ENCODE results near the gene MYMX. TPM values are rescaled to one million over a fixed set of nuclear protein-coding genes. Genes with fewer than 3 reads are reported as not detected.
A peak's percentile ranks its signal among the peaks of the same experiment; 100 is the strongest.
"Not testable (repeated sequence)": the region's sequence is repeated elsewhere in the genome, so short reads cannot be mapped to it uniquely, and the experiment has no call there.

The MYMX gene
- total RNA-seq, 8 experiments from 2014 or later = 0.27 to 0.38 TPM; not detected in 6

GRCh38 chr6:44179072-44179536 is 37.6 kb upstream of the MYMX start:
- in situ Hi-C loops (cut with MboI; ENCODE audit: low pct_unique_long_range_greater_than_20kb in 2 of 9, low sequenced_read_pairs in 9 of 9, unreplicated experiment in 9 of 9) = loop anchor here in 1 of 9 experiments (10.0 kb wide), 1 partner anchor 56 kb away; no protein-coding TSS in a partner anchor
- ATAC-seq (replicated peaks in 6 of 8) = no peak
- WGBS, 10 experiments = 0 to 81% (median 64%) methylated on average over 1 to 3 of the region's 4 CpGs; no CpG with 5 or more reads in 1 of the 10 experiments
- no peak overlapping the region for H3K27ac ChIP-seq
- no peaks in the 10 kb centered on the region for H3K4me1 ChIP-seq (replicated peaks in 1 of 2)
- H3K4me3 ChIP-seq = no peak overlapping the region

- in situ Hi-C loops (cut with MboI; ENCODE audit: low pct_unique_long_range_greater_than_20kb in 2 of 9, low sequenced_read_pairs in 9 of 9, unreplicated experiment in 9 of 9) = loop anchor here in 1 of 9 experiments (10.0 kb wide), 1 partner anchor 55 kb away; no protein-coding TSS in a partner anchor
- 85 to 100% (median 100%) methylated on average over 1 to 5 of the region's 7 CpGs; no CpG with 5 or more reads in 7 of the 10 experiments for WGBS, 10 experiments
- no peak for ATAC-seq (replicated peaks in 6 of 8)
Observed at GRCh38 chr6:44179648-44180047, 37.1 kb upstream of the MYMX start.

DNA sequence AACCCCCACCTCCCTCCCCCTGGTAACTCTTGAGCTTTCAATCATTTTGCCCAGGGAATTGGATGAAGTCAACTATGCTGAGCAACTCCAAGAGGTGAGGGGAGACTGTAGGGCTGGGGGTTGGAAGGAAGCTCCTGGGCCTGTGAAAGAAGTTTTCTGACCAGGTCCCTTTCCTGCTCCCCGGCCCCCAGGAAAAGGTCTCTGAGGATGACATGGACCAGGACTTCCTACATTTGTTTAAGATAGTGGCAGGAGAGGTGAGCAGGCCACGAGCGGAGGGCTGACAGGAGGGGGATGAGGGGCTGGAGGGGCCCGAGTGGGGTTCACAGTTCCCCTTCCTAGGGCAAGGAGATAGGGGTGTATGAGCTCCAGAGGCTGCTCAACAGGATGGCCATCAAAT is 36.3 kb upstream of the MYMX start:
- H3K4me3 ChIP-seq = no peak overlapping the region
- 90% methylated on average over 2 of the region's 4 CpGs; no CpG with 5 or more reads in 9 of the 10 experiments for WGBS, 10 experiments
- in situ Hi-C loops (cut with MboI; ENCODE audit: low pct_unique_long_range_greater_than_20kb in 2 of 9, low sequenced_read_pairs in 9 of 9, unreplicated experiment in 9 of 9) = no loop called here
- peaks cover 0 to 2% of the 10 kb centered on the region in 2 donors for H3K4me1 ChIP-seq (replicated peaks in 1 of 2)
- no peak for ATAC-seq (replicated peaks in 6 of 8)
- no peak overlapping the region for H3K27ac ChIP-seq

More at GRCh38 chr6:44179648-44180047, 37.1 kb upstream of the MYMX start:
- no peak overlapping the region for H3K27ac ChIP-seq
- no peaks in the 10 kb centered on the region for H3K4me1 ChIP-seq (replicated peaks in 1 of 2)
- H3K4me3 ChIP-seq = no peak overlapping the region

DNA sequence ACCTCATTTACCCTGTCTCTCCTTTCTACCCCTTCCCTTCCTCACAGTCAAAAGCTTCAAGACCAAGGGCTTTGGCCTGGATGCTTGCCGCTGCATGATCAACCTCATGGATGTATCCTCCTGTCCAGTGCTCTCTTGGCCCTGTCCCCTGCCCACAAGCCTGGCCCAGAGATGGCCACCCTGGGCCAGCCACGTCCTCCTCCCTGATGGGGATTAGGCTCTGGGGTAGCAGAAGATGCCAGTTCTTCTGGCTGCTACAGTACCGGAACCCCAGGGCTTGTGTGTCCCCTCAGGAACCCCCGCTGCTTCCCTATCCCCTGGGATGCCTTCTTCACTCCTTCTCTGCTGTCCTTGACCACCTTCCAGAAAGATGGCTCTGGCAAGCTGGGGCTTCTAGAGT is 35.8 kb upstream of the MYMX start:
- WGBS, 10 experiments = 56 to 80% methylated on average over 2 to 3 of the region's 4 CpGs; no CpG with 5 or more reads in 8 of the 10 experiments
- no peak for ATAC-seq (replicated peaks in 6 of 8)

DNA sequence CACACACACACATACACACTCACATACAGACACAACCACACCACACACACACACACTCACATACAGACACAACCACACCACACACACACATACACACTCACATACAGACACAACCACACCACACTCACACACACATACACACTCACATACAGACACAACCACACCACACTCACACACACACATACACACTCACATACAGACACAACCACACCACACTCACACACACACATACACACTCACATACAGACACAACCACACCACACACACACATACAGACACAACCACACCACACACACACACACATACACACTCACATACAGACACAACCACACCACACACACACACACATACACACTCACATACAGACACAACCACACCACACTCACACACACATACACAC is 34.9 kb upstream of the MYMX start:
- not testable (repeated sequence) for H3K27ac ChIP-seq

More for the DNA sequence above, 35.8 kb upstream of the MYMX start:
- H3K27ac ChIP-seq = no peak overlapping the region
- peaks cover 4 to 7% of the 10 kb centered on the region in 2 donors for H3K4me1 ChIP-seq (replicated peaks in 1 of 2)
- no peak overlapping the region for H3K4me3 ChIP-seq
- in situ Hi-C loops (cut with MboI; ENCODE audit: low pct_unique_long_range_greater_than_20kb in 2 of 9, low sequenced_read_pairs in 9 of 9, unreplicated experiment in 9 of 9) = no loop called here

DNA sequence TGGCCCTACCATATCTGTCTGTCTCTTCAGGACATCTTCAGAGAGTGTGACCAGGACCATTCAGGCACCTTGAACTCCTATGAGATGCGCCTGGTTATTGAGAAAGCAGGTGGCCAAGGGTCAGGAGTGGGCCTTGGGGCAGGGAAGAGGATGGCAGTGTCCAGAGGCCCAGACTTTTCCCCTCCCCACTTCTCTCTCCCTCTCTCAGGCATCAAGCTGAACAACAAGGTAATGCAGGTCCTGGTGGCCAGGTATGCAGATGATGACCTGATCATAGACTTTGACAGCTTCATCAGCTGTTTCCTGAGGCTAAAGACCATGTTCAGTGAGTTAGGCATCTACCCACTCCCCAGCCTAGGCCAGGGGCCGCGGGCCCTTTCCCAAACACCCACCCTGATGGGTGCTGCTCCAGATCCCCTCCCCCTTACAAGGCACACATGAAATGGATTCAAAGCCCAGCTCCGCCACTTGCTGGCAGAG is 33.8 kb upstream of the MYMX start:
- Histone ChIP-seq H3K4me1 (replicated peaks in 1 of 2) (peaks cover 11 to 12% of the 10 kb centered on the region in 2 donors), H3K4me3 (no peak overlapping the region), H3K27ac (no peak overlapping the region)
- 100% methylated on average over 1 to 2 of the region's 4 CpGs; no CpG with 5 or more reads in 7 of the 10 experiments for WGBS, 10 experiments
- ATAC-seq (replicated peaks in 6 of 8) = no peak
- in situ Hi-C loops (cut with MboI; ENCODE audit: low pct_unique_long_range_greater_than_20kb in 2 of 9, low sequenced_read_pairs in 9 of 9, unreplicated experiment in 9 of 9) = no loop called here

More for the DNA sequence above, 34.9 kb upstream of the MYMX start:
- H3K4me1 ChIP-seq (replicated peaks in 1 of 2) = peaks cover 11 to 12% of the 10 kb centered on the region in 2 donors
- ATAC-seq (replicated peaks in 6 of 8); H3K4me3 ChIP-seq; in situ Hi-C loops (cut with MboI; ENCODE audit: low pct_unique_long_range_greater_than_20kb in 2 of 9, low sequenced_read_pairs in 9 of 9, unreplicated experiment in 9 of 9): not testable (repeated sequence)

DNA sequence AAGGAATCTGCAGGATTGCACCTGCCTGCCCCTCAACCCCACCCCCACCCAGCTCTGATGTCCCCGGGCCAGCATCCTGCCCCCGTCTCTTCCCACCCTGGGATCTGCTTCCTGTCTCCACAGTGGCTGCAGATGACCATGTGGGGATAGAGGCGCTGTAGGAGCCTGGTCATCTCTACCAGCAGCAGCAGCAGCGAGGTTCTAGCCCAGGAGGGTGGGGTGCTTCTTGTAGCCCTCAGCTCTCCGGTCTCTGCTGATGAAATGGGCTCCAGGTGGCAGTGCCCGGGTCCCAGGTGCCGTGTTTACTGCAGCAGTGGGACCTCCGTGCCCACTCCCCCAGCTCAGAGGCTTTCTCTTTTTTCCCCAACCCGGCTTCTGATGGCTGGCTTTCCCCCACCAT is 32.9 kb upstream of the MYMX start:
- 72 to 100% methylated on average over 2 of the region's 9 CpGs; no CpG with 5 or more reads in 8 of the 10 experiments for WGBS, 10 experiments
- Histone ChIP-seq H3K4me1 (replicated peaks in 1 of 2) (peaks cover 11 to 12% of the 10 kb centered on the region in 2 donors), H3K4me3 (no peak overlapping the region), H3K27ac (no peak overlapping the region)
- no peak for ATAC-seq (replicated peaks in 6 of 8)
- in situ Hi-C loops (cut with MboI; ENCODE audit: low pct_unique_long_range_greater_than_20kb in 2 of 9, low sequenced_read_pairs in 9 of 9, unreplicated experiment in 9 of 9) = no loop called here

DNA sequence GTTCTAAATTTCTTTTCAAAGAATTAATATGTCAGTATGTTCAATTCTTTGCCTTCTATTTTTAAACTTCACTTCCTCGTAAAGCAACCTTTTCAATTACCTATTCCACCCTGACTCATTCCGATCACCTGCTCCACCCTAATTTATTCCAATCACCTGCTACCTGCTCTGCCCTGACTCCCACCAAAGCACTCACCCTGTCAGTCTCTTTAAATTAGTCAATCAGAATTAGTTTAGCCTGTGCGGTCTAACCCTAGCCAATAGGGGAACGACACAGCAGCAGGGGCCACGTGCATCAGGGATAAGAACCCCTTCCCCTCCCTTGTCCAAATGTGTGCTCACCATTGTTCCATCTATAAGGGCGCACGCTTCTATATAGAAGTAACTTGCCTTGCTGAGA is 31.4 kb upstream of the MYMX start:
- in situ Hi-C loops (cut with MboI; ENCODE audit: low pct_unique_long_range_greater_than_20kb in 2 of 9, low sequenced_read_pairs in 9 of 9, unreplicated experiment in 9 of 9); H3K4me3 ChIP-seq; H3K27ac ChIP-seq; ATAC-seq (replicated peaks in 6 of 8): not testable (repeated sequence)
- 37 to 93% (median 82%) methylated on average over 2 to 7 of the region's 7 CpGs for WGBS, 10 experiments
- H3K4me1 ChIP-seq (replicated peaks in 1 of 2) = peaks cover 11 to 12% of the 10 kb centered on the region in 2 donors

DNA sequence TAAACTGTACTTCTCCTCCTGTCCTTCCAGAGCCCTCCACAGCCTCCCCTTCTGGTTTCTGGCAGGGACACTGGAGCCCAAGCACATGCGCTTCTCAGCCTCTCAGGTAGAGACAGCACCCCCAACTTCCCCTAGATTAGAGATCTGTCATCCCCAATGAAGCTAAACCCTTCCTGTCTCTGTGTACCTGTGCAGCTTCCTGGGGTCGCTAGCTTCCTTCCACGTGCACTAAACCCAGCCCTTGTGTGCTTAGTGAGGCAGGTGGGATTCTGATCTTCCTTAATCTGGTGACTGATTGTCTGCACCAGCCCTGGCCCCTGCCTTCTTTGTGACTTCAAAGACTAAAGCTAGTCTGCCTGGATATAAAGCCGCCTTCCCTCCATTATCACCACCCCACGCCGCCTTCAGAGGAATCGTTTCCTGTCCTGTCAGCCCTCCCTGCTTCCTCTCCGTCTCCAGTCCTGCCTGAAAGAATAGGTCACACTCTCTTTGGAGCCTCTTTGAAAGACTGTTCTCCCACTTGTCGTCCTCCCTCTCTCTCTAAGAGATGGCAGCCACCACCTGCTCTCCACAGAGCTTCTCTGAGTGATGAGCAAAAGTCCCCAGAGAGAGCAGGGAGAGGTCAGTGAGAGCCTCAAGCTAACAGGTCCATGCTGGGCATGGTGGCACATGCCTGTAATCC is 30.6 kb upstream of the MYMX start:
- WGBS, 10 experiments = 0 to 35% (median 15%) methylated on average over 1 to 8 of the region's 9 CpGs; no CpG with 5 or more reads in 4 of the 10 experiments
- Histone ChIP-seq H3K4me1 (replicated peaks in 1 of 2) (peaks cover 11 to 12% of the 10 kb centered on the region in 2 donors), H3K4me3 (no peak overlapping the region), H3K27ac (peak overlapping the region in 1 of 2 donors; percentile 12)
- peak in 5 of 8 experiments; percentile 56 to 75 (median 68) for ATAC-seq (replicated peaks in 6 of 8)
- in situ Hi-C loops (cut with MboI; ENCODE audit: low pct_unique_long_range_greater_than_20kb in 2 of 9, low sequenced_read_pairs in 9 of 9, unreplicated experiment in 9 of 9) = no loop called here

DNA sequence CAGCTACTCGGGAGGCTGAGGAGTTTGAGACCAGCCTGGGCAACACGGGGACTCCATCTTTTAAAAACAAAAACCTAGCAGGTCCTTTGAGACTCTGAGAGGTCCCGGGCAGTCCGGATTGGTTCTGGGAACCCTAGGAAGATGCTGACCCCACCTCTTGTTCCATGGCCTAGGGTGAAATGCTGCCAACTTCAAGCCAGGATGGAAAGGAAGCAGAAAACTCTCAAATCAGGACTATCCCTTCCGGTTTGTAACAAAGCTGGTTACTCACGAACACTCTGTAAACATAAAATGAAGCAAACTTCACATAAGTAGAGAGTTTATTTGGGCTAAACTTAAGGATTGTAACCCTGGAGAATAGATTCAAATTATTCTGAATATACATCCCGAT is 30.1 kb upstream of the MYMX start:
- H3K27ac ChIP-seq = no peak overlapping the region
- no peak for ATAC-seq (replicated peaks in 6 of 8)
- WGBS, 10 experiments = 25 to 100% (median 90%) methylated on average over 1 to 6 of the region's 7 CpGs; no CpG with 5 or more reads in 2 of the 10 experiments
- no peak overlapping the region for H3K4me3 ChIP-seq
- in situ Hi-C loops (cut with MboI; ENCODE audit: low pct_unique_long_range_greater_than_20kb in 2 of 9, low sequenced_read_pairs in 9 of 9, unreplicated experiment in 9 of 9) = no loop called here
- peaks cover 11 to 12% of the 10 kb centered on the region in 2 donors for H3K4me1 ChIP-seq (replicated peaks in 1 of 2)

DNA sequence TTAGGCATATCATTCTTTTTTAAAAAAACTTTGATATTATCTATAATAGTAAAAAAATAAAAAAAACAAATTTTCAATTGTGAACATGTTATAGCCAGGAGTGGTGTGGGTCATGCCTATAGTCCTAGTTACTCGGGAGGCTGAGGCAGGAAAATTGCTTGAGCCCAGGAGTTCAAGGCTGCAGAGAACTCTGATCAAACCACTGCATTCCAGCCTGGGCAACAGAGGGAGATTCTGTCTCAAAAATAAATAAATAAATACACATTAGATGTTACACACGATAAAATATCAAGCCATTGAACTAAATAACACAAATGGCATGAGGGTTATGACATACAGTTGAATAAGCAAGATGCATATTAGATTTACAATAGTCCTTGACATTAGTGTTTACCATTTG is 27.9 kb upstream of the MYMX start:
- H3K4me3 ChIP-seq = no peak overlapping the region
- peaks cover 11 to 12% of the 10 kb centered on the region in 2 donors for H3K4me1 ChIP-seq (replicated peaks in 1 of 2)
- no peak for ATAC-seq (replicated peaks in 6 of 8)
- in situ Hi-C loops (cut with MboI; ENCODE audit: low pct_unique_long_range_greater_than_20kb in 2 of 9, low sequenced_read_pairs in 9 of 9, unreplicated experiment in 9 of 9) = no loop called here
- no peak overlapping the region for H3K27ac ChIP-seq
- WGBS, 10 experiments = 28 to 100% (median 75%) methylated on average over 1 to 2 of the region's 2 CpGs

- 0 to 89% (median 70%) methylated on average over 1 to 2 of the region's 2 CpGs; no CpG with 5 or more reads in 6 of the 10 experiments for WGBS, 10 experiments
- ATAC-seq (replicated peaks in 6 of 8) = peak in 1 of 8 experiments; percentile 16
- Histone ChIP-seq H3K27ac (no peak overlapping the region), H3K4me3 (no peak overlapping the region), H3K4me1 (replicated peaks in 1 of 2) (peaks cover 11 to 12% of the 10 kb centered on the region in 2 donors)
- in situ Hi-C loops (cut with MboI; ENCODE audit: low pct_unique_long_range_greater_than_20kb in 2 of 9, low sequenced_read_pairs in 9 of 9, unreplicated experiment in 9 of 9) = no loop called here
Observed at GRCh38 chr6:44189257-44189656, 27.5 kb upstream of the MYMX start.

GRCh38 chr6:44190715-44191114 is 26.0 kb upstream of the MYMX start:
- peaks cover 7 to 9% of the 10 kb centered on the region in 2 donors for H3K4me1 ChIP-seq (replicated peaks in 1 of 2)
- no peak overlapping the region for H3K27ac ChIP-seq
- H3K4me3 ChIP-seq = no peak overlapping the region
- in situ Hi-C loops (cut with MboI; ENCODE audit: low pct_unique_long_range_greater_than_20kb in 2 of 9, low sequenced_read_pairs in 9 of 9, unreplicated experiment in 9 of 9) = no loop called here
- WGBS, 10 experiments = 0 to 100% (median 67%) methylated on average over 1 to 2 of the region's 2 CpGs; no CpG with 5 or more reads in 1 of the 10 experiments
- ATAC-seq (replicated peaks in 6 of 8) = no peak

Measured in motor neuron (in vitro differentiated cells).